GM21423 (cell line): Measurements from ENCODE around the gene PHF12.
"Not testable (repeated sequence)": the region's sequence is repeated elsewhere in the genome, so short reads cannot be mapped to it uniquely, and the experiment has no call there.

Experiments
- ATAC-seq: cut with Tn5 transposase; IDR thresholded peaks from one replicate; pipeline ENCODE4 v1.9.1; 2021; ENCODE audit warnings: mild to moderate bottlenecking, moderate library complexity; ENCODE audit not compliant: unreplicated experiment

PHF12 gene

DNA sequence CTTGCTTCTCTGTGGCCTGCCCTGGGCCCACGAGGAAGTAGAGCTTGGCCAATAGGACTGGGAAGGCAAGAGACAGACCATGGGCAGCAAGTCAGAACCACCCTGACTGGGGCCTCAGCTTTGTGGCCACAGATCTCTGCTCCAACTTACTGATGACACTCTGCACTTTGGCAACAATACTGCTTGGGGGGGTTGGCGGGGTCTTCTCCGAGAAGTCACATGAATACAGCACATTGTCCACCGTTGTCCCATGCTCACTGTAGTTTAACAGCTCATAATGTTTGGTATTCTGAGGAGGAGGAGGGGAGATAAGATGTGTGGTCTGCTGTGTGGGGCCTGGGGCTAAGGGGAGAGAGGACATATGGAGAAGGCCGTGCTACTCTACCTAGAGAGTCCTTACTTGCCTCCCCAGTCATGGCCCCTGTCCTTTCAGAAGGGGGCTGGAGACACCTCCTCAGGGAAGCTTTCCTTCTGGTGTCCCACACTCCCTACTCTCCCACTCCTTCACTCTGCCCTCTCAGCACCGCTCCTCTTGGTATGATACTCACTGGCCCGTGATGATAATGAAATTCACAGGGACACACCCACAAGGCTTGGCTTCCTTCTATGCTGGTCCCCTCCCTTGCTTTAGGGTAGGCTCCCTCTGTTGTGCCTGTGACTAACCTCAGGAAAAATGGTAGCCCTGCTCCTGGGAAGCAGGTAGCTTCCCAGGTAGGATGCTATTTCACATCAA, 44.4 kb downstream of the PHF12 start:
- ATAC-seq, result no peak

GRCh38 chr17:28906276-28906675, 45.0 kb downstream of the PHF12 start:
- no peak for ATAC-seq

- no peak for ATAC-seq
Observed at GRCh38 chr17:28904800-28905199, 46.5 kb downstream of the PHF12 start.

DNA sequence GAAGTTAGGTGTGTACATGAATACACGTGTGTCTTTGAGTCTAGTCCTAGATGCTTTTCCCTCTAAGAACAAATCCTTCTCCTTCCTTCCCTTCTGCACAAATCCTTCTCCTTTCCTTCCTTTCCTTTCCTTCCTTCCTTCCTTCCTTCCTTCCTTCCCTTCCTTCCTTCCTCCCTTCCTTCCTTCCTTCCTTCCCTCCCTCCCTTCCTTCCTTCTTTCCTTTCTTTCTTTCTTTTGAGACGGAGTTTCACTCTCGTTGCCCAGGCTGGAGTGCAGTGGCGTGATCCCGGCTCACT, 47.8 kb downstream of the PHF12 start:
- ATAC-seq, result not testable (repeated sequence)

- peak; percentile 82 for ATAC-seq
Observed at GRCh38 chr17:28902819-28903545, 48.3 kb downstream of the PHF12 start, which contains the start of gene DHRS13. Gene DHRS13 (minus strand): TSS chr17:28903079. CDS start chr17:28902944, 135 bp downstream.

GRCh38 chr17:28901866-28902818, 49.2 kb downstream of the PHF12 start:
- ATAC-seq, result peak; percentile 31

GRCh38 chr17:28900986-28901726, 50.2 kb downstream of the PHF12 start:
- ATAC-seq, result no peak

DNA sequence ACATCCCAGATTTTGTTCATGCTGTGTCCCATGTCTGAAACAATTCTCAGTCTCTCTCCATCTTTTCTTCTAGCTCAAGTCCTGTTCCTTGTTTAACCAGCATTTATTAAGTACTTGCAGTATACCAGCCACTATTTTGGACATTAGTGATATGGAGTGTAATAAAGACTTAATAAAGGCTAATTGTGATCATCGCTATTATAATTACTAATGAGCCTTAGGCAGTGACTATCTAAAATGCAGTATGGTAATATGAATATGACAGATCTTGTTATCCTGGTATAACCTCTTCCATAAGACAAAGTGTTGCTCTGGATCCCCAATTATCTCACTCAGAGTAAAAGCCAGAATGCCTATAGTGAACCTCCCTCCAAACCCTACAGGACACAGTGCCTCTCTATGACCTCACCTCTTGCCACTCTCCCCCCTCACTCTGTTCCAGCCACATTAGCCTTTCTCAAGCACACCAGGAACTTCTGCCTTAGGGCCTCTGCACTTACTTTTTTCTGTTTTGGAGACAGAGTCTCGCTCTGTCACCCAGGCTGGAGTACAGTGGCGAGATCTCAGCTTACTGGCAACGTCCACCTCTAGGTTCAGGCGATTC, 52.0 kb downstream of the PHF12 start:
- ATAC-seq, result no peak

- ATAC-seq, result no peak
Observed at GRCh38 chr17:28898527-28898955, 52.8 kb downstream of the PHF12 start.

DNA sequence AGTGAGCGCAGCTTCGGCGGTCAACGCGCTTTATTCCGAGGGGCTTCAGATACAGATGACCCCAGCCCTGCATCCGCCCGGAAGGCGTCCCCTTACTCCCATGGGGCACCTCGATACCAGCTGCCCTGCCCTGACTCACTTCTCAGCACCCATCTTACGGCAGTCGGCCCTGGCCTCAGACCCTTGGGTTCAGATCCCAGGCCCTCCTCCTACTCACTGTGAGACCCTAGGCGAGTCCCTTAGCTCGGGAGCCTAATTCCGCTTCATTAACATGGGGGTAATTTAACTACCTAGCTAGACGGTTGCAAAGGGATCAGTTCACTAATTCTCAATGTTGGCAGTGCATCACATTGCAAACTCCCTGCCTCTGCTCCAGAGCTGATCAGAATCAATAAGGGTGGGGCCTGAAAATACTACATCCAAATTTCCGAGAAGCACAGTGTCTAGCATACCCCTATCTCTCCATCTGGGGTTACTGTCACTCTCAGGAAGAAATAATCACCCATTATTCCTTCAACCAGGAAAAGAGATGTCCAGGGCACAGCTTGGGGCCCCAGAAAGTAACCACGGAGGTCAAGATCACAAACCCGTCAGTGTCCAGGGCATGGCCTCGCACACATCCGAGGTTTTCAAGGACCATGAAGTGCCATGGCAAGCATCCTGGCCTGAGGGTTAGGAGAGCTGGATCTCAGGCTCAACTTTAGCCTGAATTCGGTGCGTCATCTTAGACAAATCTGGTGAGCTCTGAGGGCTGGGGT, 53.4 kb downstream of the PHF12 start:
- no peak for ATAC-seq

- ATAC-seq, result no peak
Observed at GRCh38 chr17:28896884-28897768, 54.2 kb downstream of the PHF12 start, which contains the start of gene FLOT2. Gene FLOT2 (minus strand): TSS chr17:28897733. CDS start chr17:28897574, 159 bp downstream.

DNA sequence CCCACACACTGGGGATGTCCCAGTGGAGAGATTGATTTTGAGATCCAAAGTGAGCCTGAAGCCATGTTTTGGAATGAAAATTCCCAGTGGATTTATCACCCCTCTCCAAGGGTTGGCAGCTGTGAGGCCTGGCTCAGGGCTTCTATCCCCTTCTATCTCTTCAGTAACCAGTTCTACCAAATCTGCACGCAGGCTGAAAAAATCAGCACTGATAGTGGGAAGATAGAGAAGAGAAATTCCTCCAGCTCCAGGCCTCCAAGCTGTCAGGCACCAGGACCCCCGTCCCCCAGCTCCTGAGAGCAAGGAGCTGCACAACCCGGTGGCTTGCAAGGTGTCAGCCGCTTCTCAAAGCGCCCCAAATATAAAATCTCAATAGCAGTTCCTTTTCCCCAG, 54.8 kb downstream of the PHF12 start:
- no peak for ATAC-seq

- ATAC-seq, result no peak
Observed at GRCh38 chr17:28895794-28896447, 55.4 kb downstream of the PHF12 start.

DNA sequence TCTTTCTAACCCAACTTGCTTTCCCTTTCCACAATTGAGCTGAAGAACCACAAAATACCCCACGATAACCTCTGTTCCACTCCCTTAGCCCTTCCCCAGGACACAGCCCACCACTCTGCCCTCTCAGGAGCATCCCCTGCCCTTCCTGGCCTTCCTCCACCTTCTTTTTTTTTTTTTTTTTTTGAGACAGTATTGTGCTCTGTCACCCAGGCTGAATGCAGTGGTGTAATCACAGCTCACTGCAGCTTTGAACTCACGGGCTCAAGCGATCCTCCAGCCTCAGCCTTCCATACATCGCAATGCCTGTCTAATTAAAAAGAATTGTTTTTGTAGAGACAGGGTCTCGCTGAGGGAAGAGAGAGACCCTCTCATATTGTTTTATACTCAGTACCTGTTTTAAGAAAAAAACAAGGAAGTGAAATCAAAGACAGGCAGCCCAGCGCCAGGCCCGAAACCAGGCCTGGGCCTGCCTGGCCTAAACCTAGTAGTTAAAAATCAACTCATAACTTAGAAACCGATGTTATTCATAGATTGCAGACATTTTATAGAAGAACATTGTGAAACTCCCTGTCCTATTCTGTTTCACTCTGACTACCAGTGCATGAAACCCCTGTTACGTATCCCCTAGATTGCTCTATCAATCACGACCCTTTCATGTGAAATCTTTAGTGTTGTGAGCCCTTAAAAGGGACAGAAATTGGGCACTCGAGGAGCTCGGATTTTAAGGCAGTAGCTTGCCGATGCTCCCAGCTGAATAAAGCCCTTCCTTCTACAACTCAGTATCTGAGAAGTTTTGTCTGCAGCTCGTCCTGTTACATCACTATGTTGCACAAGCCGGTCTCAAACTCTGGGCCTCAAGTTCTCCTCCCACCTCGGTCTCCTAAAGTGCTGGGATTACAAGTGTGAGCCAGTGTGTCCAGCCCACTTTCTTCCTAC, 57.8 kb downstream of the PHF12 start:
- not testable (repeated sequence) for ATAC-seq

DNA sequence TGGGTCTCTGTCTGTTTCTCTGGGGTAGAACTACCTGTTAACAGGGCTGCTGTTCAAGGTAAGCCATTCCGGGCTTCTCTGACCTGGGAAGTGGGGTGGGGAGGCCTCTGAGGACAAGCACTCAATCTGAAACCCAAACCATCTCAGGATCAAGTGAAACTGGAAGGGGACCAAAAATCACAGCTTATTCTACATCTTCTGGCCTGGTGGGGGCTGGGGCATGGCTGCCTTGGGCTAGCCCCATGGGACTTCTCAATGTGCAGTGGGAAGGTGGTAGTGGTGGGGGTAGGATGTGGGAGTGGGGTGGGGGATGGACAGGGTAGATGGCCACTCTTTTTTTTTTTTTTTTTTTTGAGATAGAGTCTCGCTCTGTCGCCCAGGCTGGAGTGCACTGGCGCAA, 59.3 kb downstream of the PHF12 start:
- ATAC-seq, result no peak

- ATAC-seq, result no peak
Observed at GRCh38 chr17:28891201-28891600, 60.1 kb downstream of the PHF12 start.

DNA sequence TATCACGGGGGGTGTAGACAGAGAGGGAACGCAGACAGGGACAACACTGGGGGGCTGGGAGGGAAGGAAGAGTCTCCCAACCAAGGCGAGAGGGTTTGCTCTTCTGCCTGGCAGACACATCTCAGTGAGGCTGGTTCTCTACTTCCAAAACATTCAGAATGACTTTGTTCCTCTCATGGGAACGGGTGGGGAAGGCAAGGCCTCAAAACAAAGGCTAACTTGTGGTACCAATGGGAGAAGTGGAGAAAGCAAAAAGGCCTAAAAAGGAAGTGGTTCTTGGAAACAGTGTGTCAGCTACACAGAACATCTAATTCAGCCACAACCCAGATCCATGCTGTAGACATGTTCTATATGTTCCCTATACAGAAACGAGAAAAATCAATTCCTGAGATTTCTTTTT, 61.3 kb downstream of the PHF12 start:
- ATAC-seq, result no peak
